IPS-11a (cell line): Measurements from ENCODE around the gene CUL7.

Source experiments
- H3K4me3 ChIP-seq: one replicate; pipeline ENCODE4 v1.5.1; 2013; ENCODE audit warnings: low read depth, low read length, control low read depth

Gene CUL7

GRCh38 chr6:43077981-43078511 lies 24.4 kb upstream of the CUL7 start:
- H3K4me3 ChIP-seq: no peak overlapping the region

- H3K4me3 ChIP-seq: peak overlapping the region; percentile 78
Measured at GRCh38 chr6:43077333-43077809, 23.7 kb upstream of the CUL7 start.

- peak overlapping the region; percentile 78 for H3K4me3 ChIP-seq
Measured at GRCh38 chr6:43076464-43077332, 23.0 kb upstream of the CUL7 start.

DNA sequence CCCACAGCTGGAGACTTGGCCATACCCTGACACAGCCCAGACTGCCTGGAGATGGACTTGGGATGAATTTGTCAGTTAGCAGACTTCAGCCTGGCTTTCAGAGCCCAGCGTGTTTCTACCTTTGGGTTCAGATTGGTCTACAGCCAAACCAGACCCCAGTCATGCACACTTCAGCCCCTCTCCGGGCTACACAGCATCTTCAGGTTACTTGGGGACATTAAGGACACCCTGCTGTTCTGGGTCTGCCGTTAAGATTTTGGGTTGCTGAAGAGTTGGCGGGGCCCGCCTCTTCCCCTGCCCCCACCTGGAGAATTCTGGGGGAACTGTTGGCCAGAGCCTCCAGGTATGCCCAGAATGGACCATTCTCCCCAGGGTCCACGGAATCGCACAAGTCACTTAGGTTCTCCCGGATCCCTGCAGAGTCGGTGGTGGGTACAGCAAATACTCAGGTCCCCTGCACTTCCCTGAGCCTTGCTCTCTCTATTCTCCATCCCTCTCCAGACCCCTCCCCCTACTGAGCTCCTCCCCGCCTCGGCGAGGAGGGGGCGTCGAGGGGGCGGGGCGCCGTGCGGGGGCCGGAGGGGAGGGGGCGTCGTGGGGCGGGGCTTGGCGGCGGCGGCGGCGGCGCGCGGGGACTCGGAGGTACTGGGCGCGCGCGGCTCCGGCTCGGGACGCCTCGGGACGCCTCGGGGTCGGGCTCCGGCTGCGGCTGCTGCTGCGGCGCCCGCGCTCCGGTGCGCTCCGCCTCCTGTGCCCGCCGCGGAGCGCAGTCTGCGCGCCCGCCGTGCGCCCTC lies 22.2 kb upstream of the CUL7 start, which contains the start of gene PTK7:
Gene PTK7 (plus strand): TSS at position 645 of the 794 bp plus-strand sequence. CDS start 175 bp downstream, outside the sequence.
- H3K4me3 ChIP-seq: peak within 1 kb of the TSS; percentile 78

- no peak overlapping the region for H3K4me3 ChIP-seq
Measured at GRCh38 chr6:43074847-43075669, 21.4 kb upstream of the CUL7 start.

GRCh38 chr6:43070028-43070632 lies 16.5 kb upstream of the CUL7 start:
- no peak overlapping the region for H3K4me3 ChIP-seq

DNA sequence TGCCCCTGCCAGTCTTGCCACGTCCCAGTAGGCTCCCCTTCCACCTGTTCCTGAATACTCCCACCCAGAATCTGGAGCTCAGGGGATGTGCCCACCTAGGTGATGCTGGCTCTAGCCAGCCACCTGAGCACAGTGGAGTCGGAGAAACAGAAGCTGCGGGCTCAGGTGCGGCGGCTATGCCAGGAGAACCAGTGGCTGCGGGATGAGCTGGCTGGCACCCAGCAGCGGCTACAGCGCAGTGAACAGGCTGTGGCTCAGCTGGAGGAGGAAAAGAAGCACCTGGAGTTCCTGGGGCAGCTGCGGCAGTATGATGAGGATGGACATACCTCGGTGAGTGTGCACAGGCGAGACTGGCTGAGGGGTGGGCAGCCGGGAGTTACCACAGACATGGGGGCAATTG lies 9.2 kb upstream of the CUL7 start:
- H3K4me3 ChIP-seq: no peak overlapping the region

GRCh38 chr6:43061861-43062260 lies 8.2 kb upstream of the CUL7 start:
- no peak overlapping the region for H3K4me3 ChIP-seq

DNA sequence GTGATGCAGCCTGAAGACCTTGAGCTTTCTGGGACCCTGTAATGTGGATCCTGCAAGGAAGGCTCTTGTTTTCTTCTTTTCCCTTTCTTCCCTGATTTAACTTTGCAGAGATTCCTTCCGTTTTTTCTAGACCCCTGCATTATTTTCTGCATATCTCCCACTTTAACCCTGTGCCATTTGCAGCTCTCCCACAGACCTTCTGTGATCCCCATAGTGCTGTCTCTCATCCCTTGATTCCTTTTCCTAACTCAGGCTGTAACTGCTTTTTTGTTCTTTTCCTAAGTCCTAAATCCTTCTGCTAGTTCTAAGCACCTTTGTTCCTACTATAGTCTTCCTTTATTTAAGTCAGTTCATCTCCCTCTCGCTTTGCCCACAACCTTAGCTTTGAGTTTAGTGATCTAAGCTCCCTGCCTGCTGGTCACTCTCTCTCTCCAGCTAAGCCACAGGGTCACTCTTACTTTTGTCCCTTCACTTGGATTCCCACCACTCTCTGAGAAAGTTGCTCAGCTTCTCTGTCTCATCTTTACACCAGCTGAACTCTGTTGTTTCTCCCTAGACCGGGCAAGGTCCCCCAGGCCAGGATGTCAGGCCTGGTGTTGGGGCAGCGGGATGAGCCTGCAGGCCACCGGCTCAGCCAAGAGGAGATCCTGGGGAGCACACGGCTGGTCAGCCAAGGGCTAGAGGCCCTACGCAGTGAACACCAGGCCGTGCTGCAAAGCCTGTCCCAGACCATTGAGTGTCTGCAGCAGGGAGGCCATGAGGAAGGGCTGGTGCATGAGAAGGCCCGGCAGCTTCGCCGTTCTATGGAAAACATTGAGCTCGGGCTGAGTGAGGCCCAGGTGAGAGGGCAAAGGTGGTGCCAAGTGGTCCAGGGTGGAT lies 7.3 kb upstream of the CUL7 start:
- H3K4me3 ChIP-seq: no peak overlapping the region

- H3K4me3 ChIP-seq: peak overlapping the region; percentile 88
Measured at GRCh38 chr6:43060034-43060754, 6.5 kb upstream of the CUL7 start.

GRCh38 chr6:43059168-43060033 lies 5.8 kb upstream of the CUL7 start, which contains the start of the genes KLC4 and MRPL2:
Gene KLC4 (plus strand): TSS chr6:43059631. CDS start chr6:43061336, 1,705 bp downstream.
Gene MRPL2 (minus strand): TSS chr6:43059434. CDS start chr6:43059381, 53 bp downstream.
- peak within 1 kb of the TSS; percentile 88 for H3K4me3 ChIP-seq

- peak overlapping the region; percentile 88 for H3K4me3 ChIP-seq
Measured at GRCh38 chr6:43058531-43058930, 4.9 kb upstream of the CUL7 start.

GRCh38 chr6:43055966-43056365 lies 2.3 kb upstream of the CUL7 start:
- H3K4me3 ChIP-seq: no peak overlapping the region

DNA sequence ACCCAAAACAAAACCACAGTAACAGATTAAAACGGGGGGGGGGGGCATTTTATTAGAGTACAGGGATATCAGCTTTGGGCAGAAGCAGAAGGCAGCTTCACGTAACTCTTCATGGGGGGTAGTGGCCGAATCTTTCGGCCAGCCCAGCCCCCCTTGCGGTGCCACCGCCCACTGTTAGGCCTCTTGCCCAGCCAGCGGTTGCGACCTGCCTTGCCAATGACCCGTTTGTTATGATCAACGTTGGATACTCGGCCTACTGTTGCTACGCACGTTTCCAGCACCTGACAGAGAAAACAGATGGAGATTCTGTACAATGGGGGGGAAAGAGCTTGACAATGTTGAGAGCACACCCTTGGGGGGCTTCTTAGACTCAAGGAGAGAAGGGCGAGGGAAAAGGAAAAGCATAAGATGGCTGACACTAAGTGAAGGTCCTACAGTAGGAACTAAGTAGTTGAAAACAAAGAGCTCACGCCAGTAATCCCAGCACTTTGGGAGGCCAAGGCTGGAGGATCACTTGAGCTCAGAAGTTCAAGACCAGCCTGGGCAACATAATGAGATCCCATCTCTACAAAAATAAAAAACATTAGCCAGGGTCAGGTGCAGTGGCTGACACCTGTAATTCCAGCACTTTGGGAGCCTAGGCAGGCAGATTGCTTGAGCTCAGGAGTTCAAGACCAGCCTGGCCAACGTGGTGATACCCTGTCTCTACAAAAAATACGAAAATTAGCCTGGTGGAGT lies 724 bp upstream of the CUL7 start:
- no peak overlapping the region for H3K4me3 ChIP-seq

DNA sequence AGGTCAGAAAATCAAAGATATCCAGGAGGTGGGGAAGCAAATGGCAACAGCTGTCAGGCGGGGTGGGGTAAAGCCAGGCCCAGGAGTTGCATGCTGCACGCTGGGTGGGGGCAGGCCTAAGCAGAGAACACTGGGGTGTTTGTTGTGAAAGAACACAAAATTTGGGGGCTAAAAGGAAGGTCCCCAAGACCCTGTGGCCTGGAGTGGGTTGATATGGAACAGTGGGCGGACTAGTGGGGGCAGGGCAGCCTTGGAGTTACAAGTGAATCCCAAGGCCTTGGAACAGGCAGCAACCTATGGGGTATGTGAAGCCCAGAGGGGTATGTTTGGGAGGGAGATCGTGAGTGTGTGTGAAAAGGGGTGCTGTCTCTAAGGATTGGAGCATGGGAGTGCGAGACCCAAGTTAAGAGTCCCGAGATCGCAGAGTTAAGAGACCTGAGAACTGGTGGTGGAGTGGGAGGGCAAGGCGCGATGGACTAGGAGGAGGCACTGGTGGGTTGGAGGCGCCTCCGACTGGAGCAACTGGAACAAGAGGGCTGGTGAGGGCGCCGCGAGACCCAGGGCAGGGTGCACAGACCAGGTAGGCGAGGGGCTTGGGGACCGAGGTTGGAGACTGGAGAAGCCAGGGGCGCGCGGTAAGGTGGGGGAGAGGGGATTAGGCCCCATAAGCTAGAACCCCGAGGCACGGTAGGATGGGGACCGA lies 658 bp downstream of the CUL7 start:
- peak overlapping the region; percentile 81 for H3K4me3 ChIP-seq

GRCh38 chr6:43052225-43052841 lies 1.3 kb downstream of the CUL7 start:
- H3K4me3 ChIP-seq: no peak overlapping the region
